ENCODE data around the gene METTL26. TPM values are rescaled to one million over a fixed set of nuclear protein-coding genes. Genes with fewer than 3 reads are reported as not detected.

The METTL26 gene
- total and polyA plus RNA-seq, 10 of the 15 experiments (the other 5 are each of a cell fraction or from before 2014, with no cell fraction given): 5.4 to 163 (median 79.3) TPM

DNA sequence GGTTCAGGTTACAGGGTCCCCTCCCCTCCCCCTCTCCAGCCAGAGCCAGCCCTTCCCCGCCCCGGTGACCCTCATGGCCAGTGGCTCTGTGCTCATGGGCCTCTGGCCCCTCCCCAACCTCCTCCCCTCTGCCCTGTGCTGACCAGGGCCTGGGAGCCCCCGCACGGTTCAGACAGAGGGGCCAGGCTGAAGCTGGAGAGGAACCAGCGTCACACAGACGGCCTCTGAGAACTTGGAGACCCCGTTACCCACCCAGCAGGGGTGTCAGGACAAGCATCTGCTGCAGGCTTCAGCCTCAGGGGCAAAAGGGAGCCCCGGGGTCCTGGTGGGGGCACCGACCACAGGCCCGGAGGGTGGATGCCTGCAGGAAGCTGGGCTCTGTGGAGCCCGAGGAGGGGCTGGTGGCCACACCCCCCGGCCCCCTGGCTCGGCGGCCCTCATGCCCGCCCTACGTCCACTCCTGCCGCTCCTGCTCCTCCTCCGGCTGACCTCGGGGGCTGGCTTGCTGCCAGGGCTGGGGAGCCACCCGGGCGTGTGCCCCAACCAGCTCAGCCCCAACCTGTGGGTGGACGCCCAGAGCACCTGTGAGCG, 5.2 kb downstream of the METTL26 start, which contains the start of gene WFIKKN1:
Gene WFIKKN1, plus strand, starts transcription at position 171 of the 591 bp plus-strand sequence. Its CDS starts 269 bp downstream, at position 440.
- H3K9ac ChIP-seq (ENCODE audit: control insufficient read depth, insufficient read depth, low read length): no peak within 1 kb of the TSS
- no peak within 1 kb of the TSS for H3K27ac ChIP-seq (ENCODE audit: control insufficient read depth, insufficient read depth)
- CTCF ChIA-PET: no interaction called here
- ATAC-seq (no peak; the same call in 2 of the 3 replicates), DNase-seq (ENCODE audit: low read depth, low spot score) (no peak), FAIRE-seq (no peak)
- H3K9me3 ChIP-seq (replicated peaks; ENCODE audit: control insufficient read depth, insufficient read depth, low read length): no peaks in the 10 kb centered on the region
- no peak within 1 kb of the TSS for H3K4me2 ChIP-seq (ENCODE audit: control insufficient read depth, insufficient read depth)
- no TSS peak for BruUV-seq (replicated peaks)
- H3K36me3 ChIP-seq (ENCODE audit: control insufficient read depth in 2 of 2, insufficient read depth in 2 of 2, low read length in 1 of 2): peaks cover 0 to 4% of the 10 kb centered on the region in 2 experiments; a peak in 3 of 4 replicates
- intact Hi-C loops (cut with micrococcal nuclease; ENCODE audit: unreplicated experiment) (no loop called here), in situ Hi-C loops (cut with MboI) (no loop called here)
- no peaks in the 10 kb centered on the region; the same call in 1 of the 2 replicates for H3K4me1 ChIP-seq (ENCODE audit: control insufficient read depth, insufficient read depth, low read length)
- no peak within 1 kb of the TSS for H2AFZ ChIP-seq (ENCODE audit: control insufficient read depth, low read depth, low read length)
- RAD21 ChIA-PET (ENCODE audit: unreplicated experiment): no interaction called here
- no peaks in the 10 kb centered on the region for H4K20me1 ChIP-seq (ENCODE audit: control insufficient read depth, insufficient read depth)
- SMC1A ChIA-PET (ENCODE audit: uncharacterized antibody, unreplicated experiment): no interaction called here
- POLR2A ChIA-PET: no interaction called here
- peaks cover 12% of the 10 kb centered on the region for H3K79me2 ChIP-seq (ENCODE audit: control insufficient read depth, insufficient read depth, low read length)
- no peaks in the 10 kb centered on the region for H3K27me3 ChIP-seq (replicated peaks in 1 of 2; ENCODE audit: control insufficient read depth in 2 of 2, insufficient read depth in 2 of 2, low read length in 1 of 2)
- WGBS (ENCODE audit: insufficient coverage, insufficient replicate concordance, low lambda C conversion rate, missing lambda C conversion rate): 9% methylated on average over 19 of the region's 23 CpGs
- H3K4me3 ChIP-seq: no peak within 1 kb of the TSS
- TF ChIP-seq TAF1 (IDR thresholded peaks at IDR 0.05; ENCODE audit: borderline replicate concordance, low read depth, low read length) (no peak), RUNX3 (IDR thresholded peaks at IDR 0.05; ENCODE audit: low read length) (no peak), HCFC1 (IDR thresholded peaks at IDR 0.05; ENCODE audit: low read length) (no peak), ZNF217 (IDR thresholded peaks at IDR 0.05) (no peak), NFXL1 (IDR thresholded peaks at IDR 0.05; ENCODE audit: borderline replicate concordance) (no peak), CREM (IDR thresholded peaks at IDR 0.05; ENCODE audit: low read depth) (no peak), GABPA (IDR thresholded peaks at IDR 0.05; ENCODE audit: low read depth) (no peak), ASH2L (IDR thresholded peaks at IDR 0.05; ENCODE audit: borderline replicate concordance, low read depth) (no peak), NR2C2 (IDR thresholded peaks at IDR 0.05; ENCODE audit: borderline replicate concordance, control insufficient read depth, insufficient read length, low read depth) (no peak), NFYA (IDR thresholded peaks at IDR 0.05; ENCODE audit: borderline replicate concordance, low read depth, low read length) (no peak), EZH2 (IDR thresholded peaks at IDR 0.05; ENCODE audit: borderline replicate concordance, control insufficient read depth, low read depth, low read length) (no peak)
- TF ChIP-seq, protein P1, sequence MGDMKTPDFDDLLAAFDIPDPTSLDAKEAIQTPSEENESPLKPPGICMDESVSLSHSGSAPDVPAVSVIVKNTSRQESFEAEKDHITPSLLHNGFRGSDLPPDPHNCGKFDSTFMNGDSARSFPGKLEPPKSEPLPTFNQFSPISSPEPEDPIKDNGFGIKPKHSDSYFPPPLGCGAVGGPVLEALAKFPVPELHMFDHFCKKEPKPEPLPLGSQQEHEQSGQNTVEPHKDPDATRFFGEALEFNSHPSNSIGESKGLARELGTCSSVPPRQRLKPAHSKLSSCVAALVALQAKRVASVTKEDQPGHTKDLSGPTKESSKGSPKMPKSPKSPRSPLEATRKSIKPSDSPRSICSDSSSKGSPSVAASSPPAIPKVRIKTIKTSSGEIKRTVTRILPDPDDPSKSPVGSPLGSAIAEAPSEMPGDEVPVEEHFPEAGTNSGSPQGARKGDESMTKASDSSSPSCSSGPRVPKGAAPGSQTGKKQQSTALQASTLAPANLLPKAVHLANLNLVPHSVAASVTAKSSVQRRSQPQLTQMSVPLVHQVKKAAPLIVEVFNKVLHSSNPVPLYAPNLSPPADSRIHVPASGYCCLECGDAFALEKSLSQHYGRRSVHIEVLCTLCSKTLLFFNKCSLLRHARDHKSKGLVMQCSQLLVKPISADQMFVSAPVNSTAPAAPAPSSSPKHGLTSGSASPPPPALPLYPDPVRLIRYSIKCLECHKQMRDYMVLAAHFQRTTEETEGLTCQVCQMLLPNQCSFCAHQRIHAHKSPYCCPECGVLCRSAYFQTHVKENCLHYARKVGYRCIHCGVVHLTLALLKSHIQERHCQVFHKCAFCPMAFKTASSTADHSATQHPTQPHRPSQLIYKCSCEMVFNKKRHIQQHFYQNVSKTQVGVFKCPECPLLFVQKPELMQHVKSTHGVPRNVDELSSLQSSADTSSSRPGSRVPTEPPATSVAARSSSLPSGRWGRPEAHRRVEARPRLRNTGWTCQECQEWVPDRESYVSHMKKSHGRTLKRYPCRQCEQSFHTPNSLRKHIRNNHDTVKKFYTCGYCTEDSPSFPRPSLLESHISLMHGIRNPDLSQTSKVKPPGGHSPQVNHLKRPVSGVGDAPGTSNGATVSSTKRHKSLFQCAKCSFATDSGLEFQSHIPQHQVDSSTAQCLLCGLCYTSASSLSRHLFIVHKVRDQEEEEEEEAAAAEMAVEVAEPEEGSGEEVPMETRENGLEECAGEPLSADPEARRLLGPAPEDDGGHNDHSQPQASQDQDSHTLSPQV (IDR thresholded peaks at IDR 0.05): no peak
- TF ChIP-seq, protein P2, sequence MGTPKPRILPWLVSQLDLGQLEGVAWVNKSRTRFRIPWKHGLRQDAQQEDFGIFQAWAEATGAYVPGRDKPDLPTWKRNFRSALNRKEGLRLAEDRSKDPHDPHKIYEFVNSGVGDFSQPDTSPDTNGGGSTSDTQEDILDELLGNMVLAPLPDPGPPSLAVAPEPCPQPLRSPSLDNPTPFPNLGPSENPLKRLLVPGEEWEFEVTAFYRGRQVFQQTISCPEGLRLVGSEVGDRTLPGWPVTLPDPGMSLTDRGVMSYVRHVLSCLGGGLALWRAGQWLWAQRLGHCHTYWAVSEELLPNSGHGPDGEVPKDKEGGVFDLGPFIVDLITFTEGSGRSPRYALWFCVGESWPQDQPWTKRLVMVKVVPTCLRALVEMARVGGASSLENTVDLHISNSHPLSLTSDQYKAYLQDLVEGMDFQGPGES (IDR thresholded peaks at IDR 0.05): no peak
- TF ChIP-seq, protein P3, sequence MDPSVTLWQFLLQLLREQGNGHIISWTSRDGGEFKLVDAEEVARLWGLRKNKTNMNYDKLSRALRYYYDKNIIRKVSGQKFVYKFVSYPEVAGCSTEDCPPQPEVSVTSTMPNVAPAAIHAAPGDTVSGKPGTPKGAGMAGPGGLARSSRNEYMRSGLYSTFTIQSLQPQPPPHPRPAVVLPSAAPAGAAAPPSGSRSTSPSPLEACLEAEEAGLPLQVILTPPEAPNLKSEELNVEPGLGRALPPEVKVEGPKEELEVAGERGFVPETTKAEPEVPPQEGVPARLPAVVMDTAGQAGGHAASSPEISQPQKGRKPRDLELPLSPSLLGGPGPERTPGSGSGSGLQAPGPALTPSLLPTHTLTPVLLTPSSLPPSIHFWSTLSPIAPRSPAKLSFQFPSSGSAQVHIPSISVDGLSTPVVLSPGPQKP (IDR thresholded peaks at IDR 0.05; ENCODE audit: low read depth, low read length): no peak
- TF ChIP-seq, protein P4, sequence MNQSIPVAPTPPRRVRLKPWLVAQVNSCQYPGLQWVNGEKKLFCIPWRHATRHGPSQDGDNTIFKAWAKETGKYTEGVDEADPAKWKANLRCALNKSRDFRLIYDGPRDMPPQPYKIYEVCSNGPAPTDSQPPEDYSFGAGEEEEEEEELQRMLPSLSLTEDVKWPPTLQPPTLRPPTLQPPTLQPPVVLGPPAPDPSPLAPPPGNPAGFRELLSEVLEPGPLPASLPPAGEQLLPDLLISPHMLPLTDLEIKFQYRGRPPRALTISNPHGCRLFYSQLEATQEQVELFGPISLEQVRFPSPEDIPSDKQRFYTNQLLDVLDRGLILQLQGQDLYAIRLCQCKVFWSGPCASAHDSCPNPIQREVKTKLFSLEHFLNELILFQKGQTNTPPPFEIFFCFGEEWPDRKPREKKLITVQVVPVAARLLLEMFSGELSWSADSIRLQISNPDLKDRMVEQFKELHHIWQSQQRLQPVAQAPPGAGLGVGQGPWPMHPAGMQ (IDR thresholded peaks at IDR 0.05; ENCODE audit: borderline replicate concordance): no peak
- TF ChIP-seq, protein P5, sequence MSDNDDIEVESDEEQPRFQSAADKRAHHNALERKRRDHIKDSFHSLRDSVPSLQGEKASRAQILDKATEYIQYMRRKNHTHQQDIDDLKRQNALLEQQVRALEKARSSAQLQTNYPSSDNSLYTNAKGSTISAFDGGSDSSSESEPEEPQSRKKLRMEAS (IDR thresholded peaks at IDR 0.05; ENCODE audit: low read depth, low read length): no peak

Data from GM12878 (cell line).